Neuronal stem cell (in vitro differentiated cells): ENCODE measurements around the gene COX4I2.

Experiments used
- DNase-seq: peaks from one replicate; pipeline ENCODE4 v3.0.0-alpha.2; 2013; ENCODE audit warnings: low spot score
- H2AFZ ChIP-seq: one replicate; pipeline ENCODE4 v1.6.1; 2013; ENCODE audit warnings: mild to moderate bottlenecking, low read length, inconsistent platforms
- H2AK5ac ChIP-seq: 2 replicates; pipeline ENCODE4 v1.6.1; 2013; ENCODE audit warnings: low read depth, mild to moderate bottlenecking, inconsistent platforms, low read length, moderate library complexity, mixed read lengths
- H2BK120ac ChIP-seq: 2 replicates; pipeline ENCODE4 v1.6.1; 2013; ENCODE audit warnings: low read depth, mild to moderate bottlenecking, inconsistent platforms, low read length, moderate library complexity, mixed read lengths
- H2BK12ac ChIP-seq: one replicate; pipeline ENCODE4 v1.6.1; 2013; ENCODE audit warnings: low read length, inconsistent platforms
- H2BK15ac ChIP-seq: 2 replicates; pipeline ENCODE4 v1.6.1; 2013; ENCODE audit warnings: mild to moderate bottlenecking, low read length, inconsistent platforms, mixed read lengths
- H2BK5ac ChIP-seq: one replicate; pipeline ENCODE4 v1.6.1; 2013; ENCODE audit warnings: inconsistent platforms, mild to moderate bottlenecking, low read length, moderate library complexity
- H3K14ac ChIP-seq: one replicate; pipeline ENCODE4 v1.6.1; 2013; ENCODE audit warnings: low read length, inconsistent platforms
- H3K18ac ChIP-seq: 2 replicates; pipeline ENCODE4 v1.6.1; 2013; ENCODE audit warnings: low read length, inconsistent platforms
- H3K23ac ChIP-seq: 2 replicates; pipeline ENCODE4 v1.6.1; 2013; ENCODE audit warnings: low read depth, mild to moderate bottlenecking, mixed read lengths, low read length, inconsistent platforms; ENCODE audit not compliant: poor library complexity
- H3K27ac ChIP-seq: replicated peaks from 3 replicates; pipeline ENCODE4 v1.5.1; 2013; ENCODE audit warnings: low read length, inconsistent platforms
- H3K27me3 ChIP-seq, 3 experiments: 2 replicates each; pipeline ENCODE4 v1.6.1; 2013; ENCODE audit warnings: low read length in 3 of 3, mild to moderate bottlenecking in 2 of 3, inconsistent platforms in 1 of 3, low read depth in 1 of 3, mixed read lengths in 1 of 3, moderate library complexity in 1 of 3; ENCODE audit not compliant: control insufficient read depth in 3 of 3, insufficient read depth in 3 of 3
- H3K36me3 ChIP-seq, 2 donors: replicated peaks in 1 of 2; 2 replicates each; pipeline ENCODE4 v1.6.1; 2013; ENCODE audit warnings: low read length in 2 of 2; ENCODE audit not compliant: control insufficient read depth in 2 of 2, insufficient read depth in 2 of 2
- H3K4ac ChIP-seq: 2 replicates; pipeline ENCODE4 v1.6.1; 2013; ENCODE audit warnings: inconsistent platforms, mild to moderate bottlenecking, low read length, moderate library complexity
- H3K4me1 ChIP-seq, 2 donors: 1 replicate in 1 of 2; 2 replicates in 1 of 2; pipeline ENCODE4 v1.6.1; 2013; ENCODE audit warnings: low read length in 2 of 2, low read depth in 1 of 2; ENCODE audit not compliant: control insufficient read depth in 2 of 2, insufficient read depth in 1 of 2
- H3K4me2 ChIP-seq: one replicate; pipeline ENCODE4 v1.6.1; 2013; ENCODE audit warnings: mild to moderate bottlenecking, low read length, inconsistent platforms; ENCODE audit not compliant: insufficient read depth, poor library complexity, severe bottlenecking
- H3K4me3 ChIP-seq, 2 donors: 2 replicates each; pipeline ENCODE4 v1.5.1; 2013; ENCODE audit warnings: low read length in 2 of 2, mild to moderate bottlenecking in 2 of 2, inconsistent platforms in 1 of 2, moderate library complexity in 1 of 2
- H3K79me1 ChIP-seq: one replicate; pipeline ENCODE4 v1.6.1; 2013; ENCODE audit warnings: low read depth, mild to moderate bottlenecking, inconsistent platforms, low read length, moderate library complexity
- H3K9ac ChIP-seq: one replicate; pipeline ENCODE4 v1.6.1; 2013; ENCODE audit warnings: mild to moderate bottlenecking, low read depth, low read length, inconsistent platforms; ENCODE audit not compliant: poor library complexity
- H3K9me3 ChIP-seq, 2 donors: replicated peaks in 1 of 2; 2 replicates each; pipeline versions ENCODE3 to v1.6.1; 2013; ENCODE audit warnings: low read length in 2 of 2, mild to moderate bottlenecking in 2 of 2, inconsistent platforms in 1 of 2, low read depth in 1 of 2, mixed read lengths in 1 of 2, moderate library complexity in 1 of 2; ENCODE audit not compliant: control insufficient read depth in 2 of 2, insufficient read depth in 1 of 2
- H4K8ac ChIP-seq: one replicate; pipeline ENCODE4 v1.6.1; 2013; ENCODE audit warnings: low read depth, mild to moderate bottlenecking, inconsistent platforms, low read length, moderate library complexity
- H4K91ac ChIP-seq: one replicate; pipeline ENCODE4 v1.6.1; 2013; ENCODE audit warnings: low read length, low read depth, mild to moderate bottlenecking, inconsistent platforms; ENCODE audit not compliant: poor library complexity
- WGBS, 2 donors: extraction: QIAGEN DNeasy Blood & Tissue Kit; methylation state at CpG; one replicate each; pipeline ENCODE4 v1.1.7; 2013; ENCODE audit warnings: missing lambda C conversion rate in 2 of 2, mixed read lengths in 1 of 2; ENCODE audit not compliant: insufficient read length in 2 of 2, insufficient replicate concordance in 1 of 2; ENCODE audit errors: extremely low coverage in 2 of 2; 5-methylcytosine and 5-hydroxymethylcytosine counted together

COX4I2 gene

GRCh38 chr20:31663524-31663837 is 25.8 kb downstream of the COX4I2 start:
- Histone ChIP-seq H3K36me3 (peaks cover 9 to 38% of the 10 kb centered on the region in 2 donors), H2BK5ac (no peak overlapping the region), H3K4me3 (no peak overlapping the region), H3K4me1 (peaks cover 8% of the 10 kb centered on the region in 2 donors), H3K14ac (no peak overlapping the region), H3K4me2 (no peak overlapping the region), H2AK5ac (no peak overlapping the region), H3K27me3 (no peaks in the 10 kb centered on the region), H3K9ac (no peak overlapping the region), H3K79me1 (peaks cover 5% of the 10 kb centered on the region), H2BK15ac (no peak overlapping the region), H4K91ac (no peak overlapping the region), H3K23ac (no peak overlapping the region), H3K27ac (no peak overlapping the region), H4K8ac (no peak overlapping the region), H2BK120ac (no peak overlapping the region), H3K4ac (no peak overlapping the region), H3K9me3 (no peaks in the 10 kb centered on the region), H2AFZ (no peak overlapping the region), H2BK12ac (no peak overlapping the region), H3K18ac (no peak overlapping the region)
- no peak for DNase-seq
- no CpG with 5 or more reads among the region's 2 CpGs for WGBS, 2 donors

- no peak overlapping the region for H4K8ac ChIP-seq
- H3K4me3 ChIP-seq: no peak overlapping the region
- H2BK120ac ChIP-seq: no peak overlapping the region
- no peak overlapping the region for H3K9ac ChIP-seq
- no peak overlapping the region for H2BK12ac ChIP-seq
- no peaks in the 10 kb centered on the region for H3K27me3 ChIP-seq
- H3K9me3 ChIP-seq: no peaks in the 10 kb centered on the region
- no peak overlapping the region for H2BK5ac ChIP-seq
- H3K18ac ChIP-seq: no peak overlapping the region
- whole genome bisulfite sequencing, 2 donors: no CpG with 5 or more reads among the region's 11 CpGs
- H3K23ac ChIP-seq: no peak overlapping the region
- H3K14ac ChIP-seq: no peak overlapping the region
- H3K4ac ChIP-seq: no peak overlapping the region
- no peak overlapping the region for H2BK15ac ChIP-seq
- H4K91ac ChIP-seq: no peak overlapping the region
- H2AK5ac ChIP-seq: no peak overlapping the region
- no peak overlapping the region for H3K4me2 ChIP-seq
- H3K4me1 ChIP-seq: peaks cover 8% of the 10 kb centered on the region in 2 donors
- H3K27ac ChIP-seq: no peak overlapping the region
- no peak for DNase-seq
- peaks cover 5% of the 10 kb centered on the region for H3K79me1 ChIP-seq
- H3K36me3 ChIP-seq: peaks cover 9 to 38% of the 10 kb centered on the region in 2 donors
- no peak overlapping the region for H2AFZ ChIP-seq
Observed at GRCh38 chr20:31663838-31664695, 26.4 kb downstream of the COX4I2 start.

GRCh38 chr20:31664696-31665354 is 27.1 kb downstream of the COX4I2 start:
- H3K4me1 ChIP-seq: peaks cover 8% of the 10 kb centered on the region in 2 donors
- H3K27ac ChIP-seq: no peak overlapping the region
- no CpG with 5 or more reads among the region's 2 CpGs for WGBS, 2 donors
- no peak overlapping the region for H3K4me2 ChIP-seq
- peak overlapping the region; percentile 20 for H3K18ac ChIP-seq
- no peak overlapping the region for H3K9ac ChIP-seq
- H2AK5ac ChIP-seq: no peak overlapping the region
- H3K27me3 ChIP-seq: no peaks in the 10 kb centered on the region
- no peak overlapping the region for H2BK120ac ChIP-seq
- no peak overlapping the region for H3K4ac ChIP-seq
- H3K9me3 ChIP-seq: no peaks in the 10 kb centered on the region
- no peak overlapping the region for H4K8ac ChIP-seq
- H2BK12ac ChIP-seq: no peak overlapping the region
- no peak overlapping the region for H2BK15ac ChIP-seq
- H4K91ac ChIP-seq: no peak overlapping the region
- no peak overlapping the region for H3K14ac ChIP-seq
- H2AFZ ChIP-seq: no peak overlapping the region
- peaks cover 9 to 41% of the 10 kb centered on the region in 2 donors for H3K36me3 ChIP-seq
- no peak for DNase-seq
- no peak overlapping the region for H3K4me3 ChIP-seq
- H3K23ac ChIP-seq: no peak overlapping the region
- peaks cover 5% of the 10 kb centered on the region for H3K79me1 ChIP-seq
- H2BK5ac ChIP-seq: no peak overlapping the region

GRCh38 chr20:31665753-31666152 is 28.0 kb downstream of the COX4I2 start:
- peaks cover 8% of the 10 kb centered on the region in 2 donors for H3K4me1 ChIP-seq

More at GRCh38 chr20:31665753-31666152, 28.0 kb downstream of the COX4I2 start:
- Histone ChIP-seq H2BK120ac (no peak overlapping the region), H2BK5ac (no peak overlapping the region), H3K18ac (no peak overlapping the region), H2BK15ac (no peak overlapping the region), H3K4ac (no peak overlapping the region), H3K23ac (no peak overlapping the region), H3K9ac (no peak overlapping the region), H3K36me3 (peaks cover 9 to 43% of the 10 kb centered on the region in 2 donors), H3K4me2 (no peak overlapping the region), H2AK5ac (no peak overlapping the region), H2AFZ (no peak overlapping the region), H3K27ac (no peak overlapping the region), H4K91ac (no peak overlapping the region), H3K9me3 (no peaks in the 10 kb centered on the region), H3K27me3 (no peaks in the 10 kb centered on the region), H3K14ac (peak overlapping the region; percentile 22), H2BK12ac (no peak overlapping the region), H3K4me3 (no peak overlapping the region), H4K8ac (no peak overlapping the region), H3K79me1 (peaks cover 5% of the 10 kb centered on the region)
- DNase-seq: no peak
- WGBS, 2 donors: no CpG with 5 or more reads among the region's 10 CpGs
